Lower lobe of right lung (tissue), 2 donors: Measurements from ENCODE around the gene ZBED4. TPM values are rescaled to one million over a fixed set of nuclear protein-coding genes. Genes with fewer than 3 reads are reported as not detected.

Experiments used
- ATAC-seq, 2 donors: fragments of 200-7000 bp; cut with Tn5 transposase; one replicate each; pipeline ENCODE4 v1.9.1; 2020 to 2022; ENCODE audit warnings: mild to moderate bottlenecking in 2 of 2, moderate library complexity in 2 of 2
- DNase-seq: peaks from one replicate; pipeline ENCODE4 v3.0.0-alpha.2; 2020
- H3K27ac ChIP-seq: fragments of 200-600 bp; one replicate; pipeline ENCODE4 v1.8.0; 2022
- H3K27me3 ChIP-seq: fragments of 200-600 bp; one replicate; pipeline ENCODE4 v1.8.0; 2022; ENCODE audit warnings: low read depth
- H3K36me3 ChIP-seq: fragments of 200-600 bp; one replicate; pipeline ENCODE4 v1.8.0; 2022; ENCODE audit warnings: mild to moderate bottlenecking
- H3K4me1 ChIP-seq: fragments of 200-600 bp; one replicate; pipeline ENCODE4 v1.8.0; 2022
- H3K4me3 ChIP-seq: fragments of 200-600 bp; one replicate; pipeline ENCODE4 v1.8.0; 2022; ENCODE audit warnings: mild to moderate bottlenecking
- H3K9me3 ChIP-seq: fragments of 200-600 bp; one replicate; pipeline ENCODE4 v1.8.0; 2022
- CTCF ChIP-seq: fragments of 200-600 bp; IDR thresholded peaks from one replicate; pipeline ENCODE4 v1.8.0; 2022; ENCODE audit warnings: antibody characterized with exemption, mild to moderate bottlenecking
- intact Hi-C: fragments of 100-400 bp; cut with DNase I; formaldehyde crosslinking; loops from one replicate; pipeline ENCODE4 v1.11.0; 2022
- long read RNA-seq: library from polyadenylated mRNA; unstranded; transcript quantifications from one replicate; pipeline ENCODE4 v2.0.0, GENCODE V29; 2021
- total RNA-seq: library from RNA; stranded (reverse); fragmentation: NEBNext Ultra II Directional; extraction: Animal tissue kit (Norgen Biotek cat#: 25700); gene quantifications from one replicate; pipeline ENCODE4 v1.2.1, GENCODE V29; 2021
- donor health status: DM: no; HTN: yes; CAD: no; lungs with severe emphysema.

ZBED4 gene
- 12.7 TPM for total RNA-seq
- long read RNA-seq, partial matches to known transcripts: 0 of 19 reads
- long read RNA-seq, other reads (novel, unspliced or antisense): 19 of 19 reads

- ATAC-seq: peak; percentile 96 to 97
- intact Hi-C loops: no loop called here
- peaks cover 27% of the 10 kb centered on the region for H3K27me3 ChIP-seq
- H3K4me3 ChIP-seq: peak within 1 kb of the TSS; percentile 77
- H3K27ac ChIP-seq: peak within 1 kb of the TSS; percentile 96
- TF ChIP-seq CTCF: no peak
- peaks cover 45% of the 10 kb centered on the region for H3K4me1 ChIP-seq
- no peaks in the 10 kb centered on the region for H3K36me3 ChIP-seq
- H3K9me3 ChIP-seq: no peaks in the 10 kb centered on the region
- peak; percentile 99 for DNase-seq
Observed at GRCh38 chr22:49852898-49853894, at the start of gene ZBED4. Gene ZBED4 (plus strand): TSS chr22:49853844. CDS start chr22:49883663, 29,819 bp downstream.

GRCh38 chr22:49807129-49807528 is 46.5 kb upstream of the ZBED4 start:
- Histone ChIP-seq H3K9me3 (no peaks in the 10 kb centered on the region), H3K36me3 (peaks cover 34% of the 10 kb centered on the region), H3K27me3 (no peaks in the 10 kb centered on the region), H3K4me3 (no peak overlapping the region), H3K27ac (no peak overlapping the region), H3K4me1 (peaks cover 49% of the 10 kb centered on the region)
- no peak for TF ChIP-seq CTCF
- DNase-seq (no peak), ATAC-seq (no peak)
- intact Hi-C loops: no loop called here

GRCh38 chr22:49807780-49808708 is 45.6 kb upstream of the ZBED4 start:
- no peak overlapping the region for H3K27ac ChIP-seq

GRCh38 chr22:49810363-49811019 is 43.2 kb upstream of the ZBED4 start:
- intact Hi-C loops: no loop called here
- DNase-seq (peak; percentile 18), ATAC-seq (no peak)
- no peak overlapping the region for H3K27ac ChIP-seq
- no peak overlapping the region for H3K4me3 ChIP-seq
- H3K9me3 ChIP-seq: no peaks in the 10 kb centered on the region
- H3K4me1 ChIP-seq: peaks cover 38% of the 10 kb centered on the region
- H3K36me3 ChIP-seq: peaks cover 23% of the 10 kb centered on the region
- no peak for TF ChIP-seq CTCF
- no peaks in the 10 kb centered on the region for H3K27me3 ChIP-seq

More at GRCh38 chr22:49807780-49808708, 45.6 kb upstream of the ZBED4 start:
- ATAC-seq (peak in 1 of 2 donors; percentile 7), DNase-seq (peak; percentile 20)
- Histone ChIP-seq H3K4me3 (no peak overlapping the region), H3K4me1 (peaks cover 49% of the 10 kb centered on the region), H3K36me3 (peaks cover 29% of the 10 kb centered on the region), H3K9me3 (no peaks in the 10 kb centered on the region), H3K27me3 (no peaks in the 10 kb centered on the region)
- intact Hi-C loops: no loop called here
- no peak for TF ChIP-seq CTCF
